H1 (cell line): Measurements from ENCODE around the gene UBAC1. TPM values are rescaled to one million over a fixed set of nuclear protein-coding genes. Genes with fewer than 3 reads are reported as not detected.
A peak's percentile ranks its signal among the peaks of the same experiment; 100 is the strongest.

Source experiments
- CTCF ChIA-PET: fragments of 300-600 bp; sonication (Branson Sonifier 250); formaldehyde crosslinking; loops from one replicate; lab custom pipeline; 2021; ENCODE audit not compliant: partially characterized antibody; lab: Charles Lee
- POLR2A ChIA-PET: fragments of 300-600 bp; sonication (Branson Sonifier 250); formaldehyde crosslinking; loops from one replicate; lab custom pipeline; 2021; ENCODE audit warnings: inconsistent platforms; ENCODE audit not compliant: partially characterized antibody; lab: Charles Lee
- DNase-seq, 2 experiments: peaks; one replicate each; pipeline versions ENCODE4 v3.0.0 to v3.0.0-alpha.2; 2010 to 2022; ENCODE audit warnings: low spot score in 2 of 2, low read depth in 1 of 2, mixed read lengths in 1 of 2
- FAIRE-seq: peaks from 2 replicates; lab custom pipeline; 2011; peaks lifted over from hg19 to GRCh38; lab: Jason Lieb, UNC
- H2AFZ ChIP-seq: 2 replicates; pipeline ENCODE4 v1.8.1; 2012; ENCODE audit warnings: low read length, inconsistent platforms
- H2AK5ac ChIP-seq: 2 replicates; pipeline ENCODE4 v1.6.1; 2013; ENCODE audit warnings: low read depth, low read length
- H2BK120ac ChIP-seq: replicated peaks from 2 replicates; pipeline ENCODE3; 2013; ENCODE audit warnings: low read depth, low read length, inconsistent platforms
- H2BK12ac ChIP-seq: 2 replicates; pipeline ENCODE4 v1.6.1; 2013; ENCODE audit warnings: low read depth, low read length
- H2BK15ac ChIP-seq: 2 replicates; pipeline ENCODE4 v1.6.1; 2013; ENCODE audit warnings: low read length
- H2BK20ac ChIP-seq: 2 replicates; pipeline ENCODE4 v1.6.1; 2013; ENCODE audit warnings: low read length
- H2BK5ac ChIP-seq: 2 replicates; pipeline ENCODE4 v1.6.1; 2013; ENCODE audit warnings: low read depth, low read length
- H3K14ac ChIP-seq: 2 replicates; pipeline ENCODE4 v1.6.1; 2013; ENCODE audit warnings: inconsistent platforms; ENCODE audit not compliant: insufficient read length
- H3K18ac ChIP-seq: 2 replicates; pipeline ENCODE4 v1.6.1; 2013; ENCODE audit warnings: low read length; ENCODE audit errors: extremely low read depth
- H3K23ac ChIP-seq: 2 replicates; pipeline ENCODE4 v1.6.1; 2013; ENCODE audit warnings: inconsistent platforms; ENCODE audit not compliant: insufficient read length
- H3K23me2 ChIP-seq: 2 replicates; pipeline ENCODE4 v1.6.1; 2013; ENCODE audit warnings: low read depth, low read length
- H3K27ac ChIP-seq: 2 replicates; pipeline ENCODE4 v1.6.1; 2011; ENCODE audit warnings: low read depth, low read length, inconsistent platforms
- H3K27me3 ChIP-seq, 4 experiments: replicated peaks in 1 of 4; 1 replicate in 1 of 4; 2 replicates in 3 of 4; pipeline versions ENCODE4 v1.6.1 to v1.8.1; 2011 to 2013; ENCODE audit warnings: low read length in 3 of 4, mild to moderate bottlenecking in 3 of 4, inconsistent platforms in 2 of 4, mixed read lengths in 2 of 4, moderate library complexity in 1 of 4; ENCODE audit not compliant: control insufficient read depth in 3 of 4, insufficient read depth in 3 of 4; ENCODE audit errors: extremely low read depth in 1 of 4
- H3K36me3 ChIP-seq, 4 experiments: 2 replicates each; pipeline versions ENCODE4 v1.6.1 to v1.8.1; 2011 to 2013; ENCODE audit warnings: mild to moderate bottlenecking in 4 of 4, low read length in 3 of 4, moderate library complexity in 2 of 4, control low read depth in 1 of 4, inconsistent platforms in 1 of 4; ENCODE audit not compliant: insufficient read depth in 4 of 4, control insufficient read depth in 2 of 4
- H3K4ac ChIP-seq: replicated peaks from 2 replicates; pipeline ENCODE3; 2013; ENCODE audit warnings: low read length, low read depth, mixed read lengths, inconsistent platforms; ENCODE audit not compliant: insufficient read length
- H3K4me1 ChIP-seq, 4 experiments: replicated peaks in 1 of 4; 1 replicate in 1 of 4; 2 replicates in 3 of 4; pipeline versions ENCODE4 v1.6.1 to v1.8.1; 2011 to 2013; ENCODE audit warnings: low read length in 3 of 4, inconsistent platforms in 2 of 4, mixed read lengths in 1 of 4; ENCODE audit not compliant: insufficient read depth in 4 of 4, control insufficient read depth in 3 of 4
- H3K4me2 ChIP-seq, 2 experiments: 2 replicates each; pipeline versions ENCODE4 v1.6.1 to v1.8.1; 2011 to 2013; ENCODE audit warnings: low read depth in 2 of 2, low read length in 2 of 2, control low read depth in 1 of 2, inconsistent platforms in 1 of 2, mild to moderate bottlenecking in 1 of 2; ENCODE audit not compliant: insufficient read depth in 1 of 2
- H3K4me3 ChIP-seq, 4 experiments: fragments of 200-600, 300-600 bp in 1 of 4; sonication (generic), shearing (Covaris generic), sonication (Bioruptor Twin) in 1 of 4; 2 replicates each; pipeline versions ENCODE4 v1.5.1 to v1.8.1; 2011 to 2016; ENCODE audit warnings: low read length in 4 of 4, low read depth in 3 of 4, control low read depth in 2 of 4, inconsistent platforms in 2 of 4, mild to moderate bottlenecking in 2 of 4, mixed read lengths in 1 of 4, moderate library complexity in 1 of 4; ENCODE audit not compliant: insufficient read depth in 2 of 4; ENCODE audit errors: extremely low read depth in 1 of 4
- H3K56ac ChIP-seq: replicated peaks from 2 replicates; pipeline ENCODE3; 2013; ENCODE audit warnings: low read depth, mild to moderate bottlenecking, mixed read lengths, low read length, inconsistent platforms; ENCODE audit not compliant: insufficient read length
- H3K79me1 ChIP-seq: 2 replicates; pipeline ENCODE4 v1.6.1; 2013; ENCODE audit warnings: low read depth, low read length, control low read depth
- H3K79me2 ChIP-seq, 2 experiments: 2 replicates each; pipeline versions ENCODE4 v1.6.1 to v1.8.1; 2012 to 2013; ENCODE audit warnings: low read length in 2 of 2, mild to moderate bottlenecking in 2 of 2, inconsistent platforms in 1 of 2; ENCODE audit not compliant: insufficient read depth in 2 of 2, control insufficient read depth in 1 of 2
- H3K9ac ChIP-seq, 4 experiments: replicated peaks in 1 of 4; 1 replicate in 1 of 4; 2 replicates in 3 of 4; pipeline versions ENCODE4 v1.6.1 to v1.8.1; 2011 to 2013; ENCODE audit warnings: low read depth in 3 of 4, low read length in 3 of 4, control low read depth in 2 of 4, mild to moderate bottlenecking in 2 of 4, moderate library complexity in 2 of 4, inconsistent platforms in 1 of 4; ENCODE audit errors: extremely low read depth in 1 of 4
- H3K9me3 ChIP-seq, 2 experiments: 2 replicates each; pipeline versions ENCODE4 v1.6.1 to v1.8.1; 2012 to 2013; ENCODE audit warnings: mild to moderate bottlenecking in 2 of 2, moderate library complexity in 2 of 2, control low read depth in 1 of 2, inconsistent platforms in 1 of 2, low read depth in 1 of 2, low read length in 1 of 2, mixed read lengths in 1 of 2; ENCODE audit not compliant: insufficient read depth in 2 of 2
- H4K20me1 ChIP-seq, 2 experiments: replicated peaks in 1 of 2; 2 replicates each; pipeline versions ENCODE3 to v1.8.1; 2011 to 2013; ENCODE audit warnings: inconsistent platforms in 2 of 2, low read length in 2 of 2, mild to moderate bottlenecking in 1 of 2; ENCODE audit not compliant: insufficient read depth in 2 of 2, control insufficient read depth in 1 of 2
- H4K5ac ChIP-seq: 2 replicates; pipeline ENCODE4 v1.6.1; 2013; ENCODE audit warnings: low read length, low read depth, mixed read lengths, inconsistent platforms; ENCODE audit not compliant: insufficient read length
- H4K8ac ChIP-seq: 2 replicates; pipeline ENCODE4 v1.8.0; 2013; ENCODE audit warnings: mild to moderate bottlenecking, moderate library complexity, low read length, inconsistent platforms; ENCODE audit not compliant: insufficient read depth; ENCODE audit errors: extremely low read depth
- H4K91ac ChIP-seq: replicated peaks from 2 replicates; pipeline ENCODE3; 2013; ENCODE audit warnings: low read length, mixed read lengths, inconsistent platforms; ENCODE audit not compliant: insufficient read length
- BACH1 ChIP-seq: IDR thresholded peaks from 2 replicates; pipeline ENCODE4 v1.6.1; 2012; ENCODE audit warnings: low read length, improper control_type of control experiment
- CBX8 ChIP-seq: fragments of 300-800, 300-1000 bp; sonication (generic); IDR thresholded peaks from 2 replicates; pipeline ENCODE4 v1.7.1; 2016; ENCODE audit warnings: low read depth, low read length, borderline replicate concordance
- CTBP2 ChIP-seq: IDR thresholded peaks from 2 replicates; pipeline ENCODE4 v1.7.0; 2011; ENCODE audit warnings: borderline replicate concordance, mild to moderate bottlenecking, moderate library complexity, mixed read lengths, low read length; ENCODE audit not compliant: insufficient read depth, insufficient read length
- JUN ChIP-seq: IDR thresholded peaks from 2 replicates; pipeline ENCODE4 v1.6.1; 2011; ENCODE audit warnings: low read depth, mild to moderate bottlenecking, improper control_type of control experiment, low read length
- KDM4A ChIP-seq: IDR thresholded peaks from one replicate; pipeline ENCODE4 v1.7.1; 2012; ENCODE audit warnings: low read depth, mild to moderate bottlenecking, moderate library complexity, low read length, inconsistent platforms; ENCODE audit not compliant: severe bottlenecking
- NANOG ChIP-seq: IDR thresholded peaks from 2 replicates; pipeline ENCODE4 v1.6.1; 2011; ENCODE audit warnings: low read length, low read depth, mild to moderate bottlenecking, inconsistent platforms; ENCODE audit not compliant: insufficient read depth, poor library complexity, severe bottlenecking
- POLR2AphosphoS5 ChIP-seq: IDR thresholded peaks from 2 replicates; pipeline ENCODE4 v1.6.1; 2011; ENCODE audit warnings: low read depth, low read length
- SAP30 ChIP-seq: fragments of 300-600 bp; sonication (generic); IDR thresholded peaks from 2 replicates; pipeline ENCODE4 v1.7.1; 2012; ENCODE audit warnings: low read length, moderate library complexity, mild to moderate bottlenecking, inconsistent platforms; ENCODE audit not compliant: insufficient read depth, insufficient replicate concordance
- TEAD4 ChIP-seq: IDR thresholded peaks from 2 replicates; pipeline ENCODE4 v1.6.1; 2012; ENCODE audit warnings: low read depth, low read length, inconsistent platforms, mixed read lengths
- USF2 ChIP-seq: IDR thresholded peaks from 2 replicates; pipeline ENCODE4 v1.6.1; 2011; ENCODE audit warnings: low read length, improper control_type of control experiment
- WGBS, 2 experiments: shearing (Covaris generic) in 1 of 2; methylation state at CpG; one replicate each; pipeline versions ENCODE4 v1.1.6 to v1.1.7; 2013 to 2015; ENCODE audit warnings: low lambda C conversion rate in 2 of 2, mixed read lengths in 2 of 2, inconsistent platforms in 1 of 2, low coverage in 1 of 2, missing lambda C conversion rate in 1 of 2; ENCODE audit not compliant: insufficient replicate concordance in 2 of 2, insufficient coverage in 1 of 2, insufficient read length in 1 of 2; ENCODE audit errors: extremely low coverage in 1 of 2, missing lambda C conversion rate in 1 of 2; 5-methylcytosine and 5-hydroxymethylcytosine counted together
- polyA plus RNA-seq, 7 experiments: library from polyadenylated mRNA; depleted of rRNA in 3 of 7; stranded (reverse) in 5 of 7; unstranded in 2 of 7; fragments of >200 nt in 5 of 7; fragments of 200-250 nt in 2 of 7; gene quantifications; 1 replicate in 5 of 7; 2 replicates in 1 of 7; 4 replicates in 1 of 7; pipeline versions ENCODE4 v1.2.1 to v1.2.3, GENCODE V29; 2011 to 2013; ENCODE audit warnings: missing spikeins in 2 of 7, mixed read lengths in 2 of 7
- total RNA-seq: library from RNA; stranded (reverse); fragmentation: NEBNext Ultra II Directional; extraction: Animal tissue kit (Norgen Biotek cat#: 25700); gene quantifications from 2 replicates; pipeline ENCODE4 v1.2.1, GENCODE V29; 2021

The UBAC1 gene
- total and polyA plus RNA-seq, 2 of the 8 experiments (the other 6 are each of a cell fraction or from before 2014, with no cell fraction given), result 59.3 to 85.2 TPM

GRCh38 chr9:135887021-135887507 lies 74.1 kb downstream of the UBAC1 start:
- 84% methylated on average over 18 of the region's 18 CpGs; no CpG with 5 or more reads in 1 of the 2 experiments for WGBS, 2 experiments
- Histone ChIP-seq H2BK12ac (no peak overlapping the region), H3K23me2 (no peaks in the 10 kb centered on the region), H4K5ac (no peak overlapping the region), H3K18ac (no peak overlapping the region), H3K4me1 (peaks cover 3 to 51% (median 32%) of the 10 kb centered on the region in 4 experiments), H3K36me3 (no peaks in the 10 kb centered on the region), H2BK5ac (peak overlapping the region; percentile 85; the same call in 1 of the 2 replicates), H4K8ac (no peak overlapping the region), H2BK20ac (no peak overlapping the region), H3K9me3 (no peaks in the 10 kb centered on the region), H2AK5ac (no peak overlapping the region; the same call in 1 of the 2 replicates), H3K79me2 (peaks cover 64 to 100% of the 10 kb centered on the region in 2 experiments), H2BK120ac (no peak overlapping the region), H3K9ac (no peak overlapping the region; a peak in 1 of 7 replicates), H4K91ac (no peak overlapping the region), H3K4ac (no peak overlapping the region), H2BK15ac (no peak overlapping the region), H3K14ac (no peak overlapping the region), H3K56ac (no peak overlapping the region), H3K4me3 (no peak overlapping the region), H3K23ac (no peak overlapping the region), H4K20me1 (peaks cover 77 to 78% of the 10 kb centered on the region in 2 experiments), H3K27ac (no peak overlapping the region), H2AFZ (no peak overlapping the region), H3K27me3 (no peaks in the 10 kb centered on the region), H3K79me1 (peaks cover 43% of the 10 kb centered on the region), H3K4me2 (peak overlapping the region in 1 of 2 experiments; percentile 20; a peak in 1 of 4 replicates)
- POLR2A ChIA-PET, result no interaction called here
- DNase-seq (no peak), FAIRE-seq (no peak)
- TF ChIP-seq BACH1 (no peak), TEAD4 (no peak), KDM4A (no peak), NANOG (no peak), CBX8 (no peak), JUN (no peak), SAP30 (no peak), POLR2AphosphoS5 (no peak), USF2 (no peak), CTBP2 (no peak)
- CTCF ChIA-PET, result interaction anchor here (1.3 to 1.7 kb wide), 2 partner anchors 10 to 22 kb away, joined by 4 to 5 read pairs; no protein-coding TSS in a partner anchor
